ENCODE measurements around the gene ARHGAP9.
"Not testable (repeated sequence)": the region's sequence is repeated elsewhere in the genome, so short reads cannot be mapped to it uniquely, and the experiment has no call there.

ARHGAP9 gene

DNA sequence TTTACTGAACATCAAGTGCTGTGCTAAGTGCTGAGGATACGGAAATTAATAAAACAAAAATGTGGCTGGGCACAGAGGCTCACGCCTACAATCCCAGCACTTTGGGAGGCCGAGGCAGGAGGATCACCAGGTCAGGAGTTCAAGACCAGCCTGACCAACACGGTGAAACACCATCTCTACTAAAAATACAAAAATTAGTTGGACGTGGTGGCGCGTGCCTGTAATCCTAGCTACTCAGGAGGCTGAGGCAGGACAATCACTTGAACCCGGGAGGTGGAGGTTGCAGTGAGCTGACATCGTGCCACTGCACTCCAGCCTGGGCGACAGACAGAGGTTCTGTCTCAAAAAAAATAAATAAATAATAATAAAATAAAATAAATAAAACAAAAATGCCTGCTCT, 52.7 kb downstream of the ARHGAP9 start:
- H3K4me3 ChIP-seq (ENCODE audit: low read depth, low read length); DNase-seq (ENCODE audit: low read depth): not testable (repeated sequence)

Measured in skeletal muscle cell (primary cell).